ENCODE measurements around the gene DOCK3. TPM values are rescaled to one million over a fixed set of nuclear protein-coding genes. Genes with fewer than 3 reads are reported as not detected.

DOCK3 gene
- total and polyA plus RNA-seq, 10 of the 15 experiments (the other 5 are each of a cell fraction or from before 2014, with no cell fraction given) = 0.02 to 0.52 (median 0.04) TPM; not detected in 5

GRCh38 chr3:51306093-51306492 lies 631.4 kb downstream of the DOCK3 start (continued):
- no peak for TF ChIP-seq E2F4 (IDR thresholded peaks at IDR 0.05; ENCODE audit: low read depth, low read length)
- TF ChIP-seq MXI1 (IDR thresholded peaks at IDR 0.05; ENCODE audit: low read depth, low read length) = no peak

DNA sequence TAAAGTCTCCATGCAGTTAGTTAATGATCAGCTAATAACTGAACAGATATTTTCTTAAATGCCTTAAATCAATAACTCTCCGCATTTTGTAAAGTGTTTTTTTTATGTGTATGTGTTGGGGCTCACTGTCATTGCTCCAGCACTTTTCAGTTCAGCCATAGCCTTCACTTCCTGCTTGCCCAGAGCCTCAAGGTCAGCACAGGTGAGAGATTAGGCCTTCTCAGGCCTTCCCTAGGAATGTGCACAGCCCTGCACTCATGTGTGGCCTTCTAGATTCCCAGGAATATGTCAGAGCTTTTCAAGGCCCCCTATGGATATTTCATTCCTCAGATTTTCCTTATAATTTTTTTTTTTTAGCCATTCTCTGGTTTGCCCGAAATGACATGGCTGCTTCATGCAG lies 632.7 kb downstream of the DOCK3 start:
- BruUV-seq (replicated peaks) = no TSS peak
- in situ Hi-C loops (cut with MboI) = no loop called here
- 0% methylated on average over 2 of the region's 2 CpGs for WGBS (ENCODE audit: insufficient coverage, insufficient replicate concordance, low lambda C conversion rate, missing lambda C conversion rate)
- Histone ChIP-seq H3K79me2 (ENCODE audit: control insufficient read depth, insufficient read depth, low read length) (no peaks in the 10 kb centered on the region), H3K4me2 (ENCODE audit: control insufficient read depth, insufficient read depth) (no peak overlapping the region), H3K9me3 (replicated peaks; ENCODE audit: control insufficient read depth, insufficient read depth, low read length) (no peaks in the 10 kb centered on the region; the same call in 1 of the 3 replicates), H3K4me1 (ENCODE audit: control insufficient read depth, insufficient read depth, low read length) (no peaks in the 10 kb centered on the region), H3K9ac (ENCODE audit: control insufficient read depth, insufficient read depth, low read length) (no peak overlapping the region), H3K36me3 (ENCODE audit: control insufficient read depth in 2 of 2, insufficient read depth in 2 of 2, low read length in 1 of 2) (no peaks in the 10 kb centered on the region), H3K27ac (ENCODE audit: control insufficient read depth, insufficient read depth) (no peak overlapping the region), H3K4me3 (no peak overlapping the region), H2AFZ (ENCODE audit: control insufficient read depth, low read depth, low read length) (no peak overlapping the region), H3K27me3 (replicated peaks in 1 of 2; ENCODE audit: control insufficient read depth in 2 of 2, insufficient read depth in 2 of 2, low read length in 1 of 2) (no peaks in the 10 kb centered on the region), H4K20me1 (ENCODE audit: control insufficient read depth, insufficient read depth) (no peaks in the 10 kb centered on the region)
- intact Hi-C loops (cut with micrococcal nuclease; ENCODE audit: unreplicated experiment) = no loop called here
- ChIA-PET POLR2A (no interaction called here), SMC1A (ENCODE audit: uncharacterized antibody, unreplicated experiment) (no interaction called here), CTCF (interaction anchor here (1.3 kb wide), 1 partner anchor 10 kb away, joined by 3 read pairs; no protein-coding TSS in a partner anchor), RAD21 (ENCODE audit: unreplicated experiment) (no interaction called here)
- FAIRE-seq (no peak), DNase-seq (ENCODE audit: low read depth, low spot score) (no peak), ATAC-seq (no peak)
- TF ChIP-seq CHD2 (IDR thresholded peaks at IDR 0.05; ENCODE audit: borderline replicate concordance, low read depth, low read length) (no peak), BHLHE40 (IDR thresholded peaks at IDR 0.05; ENCODE audit: borderline replicate concordance in 1 of 2, low read depth in 2 of 2, low read length in 1 of 2) (no peak), ASH2L (IDR thresholded peaks at IDR 0.05; ENCODE audit: borderline replicate concordance, low read depth) (no peak), EGR1 (IDR thresholded peaks at IDR 0.05; ENCODE audit: borderline replicate concordance in 1 of 2, low read depth in 2 of 2, low read length in 2 of 2) (no peak), POLR2AphosphoS2 (IDR thresholded peaks at IDR 0.05; ENCODE audit: low read depth, low read length) (no peak), CREM (IDR thresholded peaks at IDR 0.05; ENCODE audit: low read depth) (no peak), HCFC1 (IDR thresholded peaks at IDR 0.05; ENCODE audit: low read length) (no peak)
- TF ChIP-seq, protein P1, sequence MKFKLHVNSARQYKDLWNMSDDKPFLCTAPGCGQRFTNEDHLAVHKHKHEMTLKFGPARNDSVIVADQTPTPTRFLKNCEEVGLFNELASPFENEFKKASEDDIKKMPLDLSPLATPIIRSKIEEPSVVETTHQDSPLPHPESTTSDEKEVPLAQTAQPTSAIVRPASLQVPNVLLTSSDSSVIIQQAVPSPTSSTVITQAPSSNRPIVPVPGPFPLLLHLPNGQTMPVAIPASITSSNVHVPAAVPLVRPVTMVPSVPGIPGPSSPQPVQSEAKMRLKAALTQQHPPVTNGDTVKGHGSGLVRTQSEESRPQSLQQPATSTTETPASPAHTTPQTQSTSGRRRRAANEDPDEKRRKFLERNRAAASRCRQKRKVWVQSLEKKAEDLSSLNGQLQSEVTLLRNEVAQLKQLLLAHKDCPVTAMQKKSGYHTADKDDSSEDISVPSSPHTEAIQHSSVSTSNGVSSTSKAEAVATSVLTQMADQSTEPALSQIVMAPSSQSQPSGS (IDR thresholded peaks at IDR 0.05; ENCODE audit: low read length) = no peak
- TF ChIP-seq, protein P2, sequence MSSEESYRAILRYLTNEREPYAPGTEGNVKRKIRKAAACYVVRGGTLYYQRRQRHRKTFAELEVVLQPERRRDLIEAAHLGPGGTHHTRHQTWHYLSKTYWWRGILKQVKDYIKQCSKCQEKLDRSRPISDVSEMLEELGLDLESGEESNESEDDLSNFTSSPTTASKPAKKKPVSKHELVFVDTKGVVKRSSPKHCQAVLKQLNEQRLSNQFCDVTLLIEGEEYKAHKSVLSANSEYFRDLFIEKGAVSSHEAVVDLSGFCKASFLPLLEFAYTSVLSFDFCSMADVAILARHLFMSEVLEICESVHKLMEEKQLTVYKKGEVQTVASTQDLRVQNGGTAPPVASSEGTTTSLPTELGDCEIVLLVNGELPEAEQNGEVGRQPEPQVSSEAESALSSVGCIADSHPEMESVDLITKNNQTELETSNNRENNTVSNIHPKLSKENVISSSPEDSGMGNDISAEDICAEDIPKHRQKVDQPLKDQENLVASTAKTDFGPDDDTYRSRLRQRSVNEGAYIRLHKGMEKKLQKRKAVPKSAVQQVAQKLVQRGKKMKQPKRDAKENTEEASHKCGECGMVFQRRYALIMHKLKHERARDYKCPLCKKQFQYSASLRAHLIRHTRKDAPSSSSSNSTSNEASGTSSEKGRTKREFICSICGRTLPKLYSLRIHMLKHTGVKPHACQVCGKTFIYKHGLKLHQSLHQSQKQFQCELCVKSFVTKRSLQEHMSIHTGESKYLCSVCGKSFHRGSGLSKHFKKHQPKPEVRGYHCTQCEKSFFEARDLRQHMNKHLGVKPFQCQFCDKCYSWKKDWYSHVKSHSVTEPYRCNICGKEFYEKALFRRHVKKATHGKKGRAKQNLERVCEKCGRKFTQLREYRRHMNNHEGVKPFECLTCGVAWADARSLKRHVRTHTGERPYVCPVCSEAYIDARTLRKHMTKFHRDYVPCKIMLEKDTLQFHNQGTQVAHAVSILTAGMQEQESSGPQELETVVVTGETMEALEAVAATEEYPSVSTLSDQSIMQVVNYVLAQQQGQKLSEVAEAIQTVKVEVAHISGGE (CRISPR knock-in tag; IDR thresholded peaks at IDR 0.05) = no peak
- TF ChIP-seq, protein P3, sequence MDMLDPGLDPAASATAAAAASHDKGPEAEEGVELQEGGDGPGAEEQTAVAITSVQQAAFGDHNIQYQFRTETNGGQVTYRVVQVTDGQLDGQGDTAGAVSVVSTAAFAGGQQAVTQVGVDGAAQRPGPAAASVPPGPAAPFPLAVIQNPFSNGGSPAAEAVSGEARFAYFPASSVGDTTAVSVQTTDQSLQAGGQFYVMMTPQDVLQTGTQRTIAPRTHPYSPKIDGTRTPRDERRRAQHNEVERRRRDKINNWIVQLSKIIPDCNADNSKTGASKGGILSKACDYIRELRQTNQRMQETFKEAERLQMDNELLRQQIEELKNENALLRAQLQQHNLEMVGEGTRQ (IDR thresholded peaks at IDR 0.05; ENCODE audit: borderline replicate concordance, low read depth, low read length) = no peak
